IPS-11a (cell line): ENCODE data around the gene CEP89.
"Not testable (repeated sequence)": the region's sequence is repeated elsewhere in the genome, so short reads cannot be mapped to it uniquely, and the experiment has no call there.

Experiments used
- H3K4me3 ChIP-seq: one replicate; pipeline ENCODE4 v1.5.1; 2013; ENCODE audit warnings: low read depth, low read length, control low read depth

Gene CEP89

GRCh38 chr19:32872391-32872790 is 99.4 kb downstream of the CEP89 start:
- no peak overlapping the region for H3K4me3 ChIP-seq

- no peak overlapping the region for H3K4me3 ChIP-seq
These were observed 100.7 kb downstream of the CEP89 start for GRCh38 chr19:32870981-32871451.

GRCh38 chr19:32869966-32870573 is 101.7 kb downstream of the CEP89 start:
- H3K4me3 ChIP-seq, result no peak overlapping the region

- H3K4me3 ChIP-seq, result no peak within 1 kb of the TSS
These were observed 102.3 kb downstream of the CEP89 start, which contains the start of gene SLC7A9 for GRCh38 chr19:32869369-32869965. SLC7A9 (minus strand) TSS chr19:32869767; CDS start chr19:32868534, 1,233 bp downstream.

GRCh38 chr19:32868206-32868950 is 103.4 kb downstream of the CEP89 start:
- H3K4me3 ChIP-seq, result no peak overlapping the region

DNA sequence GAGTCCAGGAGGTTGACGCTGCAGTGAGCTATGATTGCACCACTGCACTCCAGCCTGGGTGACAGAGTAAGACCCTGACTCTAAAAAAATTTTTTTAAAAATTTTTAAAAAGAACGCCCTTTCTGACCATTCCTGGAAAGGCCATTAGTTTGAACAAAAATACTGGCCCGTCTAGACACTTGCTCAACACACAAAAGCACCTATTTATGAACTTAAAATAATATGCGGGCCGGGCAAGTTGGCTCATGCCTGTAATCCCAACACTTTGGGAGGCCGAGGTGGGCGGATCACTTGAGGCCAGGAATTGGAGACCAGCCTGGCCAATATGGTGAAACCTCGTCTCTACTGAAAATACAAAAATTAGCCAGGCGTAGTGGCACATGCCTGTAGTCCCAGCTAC is 104.3 kb downstream of the CEP89 start:
- not testable (repeated sequence) for H3K4me3 ChIP-seq

GRCh38 chr19:32866564-32867265 is 105.0 kb downstream of the CEP89 start:
- H3K4me3 ChIP-seq, result no peak overlapping the region

DNA sequence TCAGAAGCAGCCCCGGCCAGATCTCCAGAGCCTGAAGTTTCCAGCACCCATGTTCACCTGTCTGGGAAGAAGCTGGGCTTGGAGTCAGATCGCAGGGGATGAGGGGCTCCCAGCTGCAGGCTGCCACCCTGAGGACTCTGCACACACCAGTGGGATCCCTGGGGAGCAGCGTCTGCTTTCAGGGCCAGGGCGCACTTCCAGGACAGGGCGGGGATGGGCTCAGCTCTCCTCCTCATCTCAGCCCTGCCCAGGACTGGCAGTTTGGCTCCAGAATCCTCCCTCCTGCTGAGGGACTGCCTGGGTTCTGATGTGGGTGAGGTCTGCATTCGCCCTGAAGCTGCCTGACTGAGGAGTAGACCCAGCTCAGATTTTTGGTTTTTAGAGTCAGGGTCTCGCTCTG is 105.7 kb downstream of the CEP89 start:
- H3K4me3 ChIP-seq, result no peak overlapping the region

DNA sequence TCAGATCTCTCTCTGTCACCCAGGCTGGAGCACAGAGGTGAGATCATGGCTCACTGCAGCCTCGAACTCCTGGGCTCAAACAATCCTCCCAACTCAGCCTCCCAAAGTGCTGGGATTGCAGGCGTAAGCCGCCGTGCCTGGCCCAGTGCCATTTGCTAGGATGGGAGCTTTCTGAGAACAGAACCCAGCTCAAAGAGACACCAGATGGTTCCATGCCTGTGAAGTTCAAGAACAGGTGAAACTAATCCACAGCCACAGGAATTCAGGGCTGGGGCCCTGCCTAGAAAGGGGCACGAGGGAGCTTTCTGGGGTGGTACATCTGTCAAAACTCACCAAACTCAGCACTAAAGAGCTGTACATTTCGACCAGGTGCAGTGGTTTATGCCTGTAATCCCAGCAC is 106.4 kb downstream of the CEP89 start:
- no peak overlapping the region for H3K4me3 ChIP-seq

- H3K4me3 ChIP-seq, result no peak overlapping the region
These were observed 107.3 kb downstream of the CEP89 start for GRCh38 chr19:32864318-32865007.

DNA sequence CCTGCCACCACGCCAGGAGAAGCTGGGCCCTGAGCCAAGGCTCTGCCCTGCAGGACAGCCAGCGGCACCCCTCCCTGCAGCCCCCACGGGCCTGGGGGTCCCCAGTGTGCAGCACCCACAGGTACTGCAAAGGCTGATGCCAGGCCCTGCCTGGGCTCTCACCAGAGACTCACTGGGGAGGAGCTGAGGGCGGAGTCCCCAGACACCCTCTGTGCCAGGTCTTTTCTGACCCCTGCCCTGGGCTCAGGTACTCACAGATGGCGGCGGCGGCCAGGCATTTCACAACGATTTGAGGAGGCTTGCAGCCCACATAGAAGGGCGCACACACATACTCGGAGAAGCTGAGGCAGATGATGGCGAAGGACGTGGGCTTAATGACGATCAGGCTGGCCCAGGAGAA is 107.9 kb downstream of the CEP89 start:
- no peak overlapping the region for H3K4me3 ChIP-seq

- no peak overlapping the region for H3K4me3 ChIP-seq
These were observed 108.5 kb downstream of the CEP89 start for GRCh38 chr19:32863301-32863700.

DNA sequence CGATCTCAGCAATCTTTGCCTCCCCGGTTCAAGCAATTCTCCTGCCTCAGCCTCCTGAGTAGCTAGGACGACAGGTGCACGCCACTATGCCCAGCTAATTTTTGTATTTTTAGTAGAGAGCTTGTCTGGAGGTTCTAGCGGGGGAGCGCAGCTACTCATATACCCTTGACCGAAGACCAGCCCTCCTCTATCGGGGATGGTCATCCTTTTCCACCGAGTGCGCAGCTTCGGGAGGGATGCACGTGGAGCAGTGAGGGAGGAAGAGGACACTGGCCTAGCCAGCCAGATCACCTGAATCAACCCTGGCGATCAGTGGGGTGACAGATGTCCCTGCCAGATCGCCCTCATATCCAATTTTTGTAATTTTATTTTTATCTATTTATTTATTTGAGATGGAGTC is 109.0 kb downstream of the CEP89 start:
- no peak overlapping the region for H3K4me3 ChIP-seq

DNA sequence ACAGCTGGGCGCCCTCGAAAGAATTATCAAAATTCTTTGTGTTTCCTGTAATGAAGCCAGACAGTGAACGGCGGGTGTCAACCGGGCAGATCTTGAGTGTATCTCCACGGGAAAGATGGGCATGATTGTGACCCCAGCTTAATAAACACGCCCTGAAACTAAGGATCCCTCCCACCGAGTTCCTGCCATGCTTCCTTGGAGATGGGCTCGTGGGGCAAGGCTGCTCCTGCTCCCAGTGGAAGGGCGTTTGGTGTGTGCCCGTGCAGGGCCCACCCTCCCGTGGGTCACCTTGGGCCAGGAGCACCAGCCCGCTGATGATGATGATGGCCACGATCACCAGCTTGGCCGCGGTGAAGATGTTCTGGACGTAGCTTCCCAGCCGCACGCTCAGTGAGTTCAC is 109.6 kb downstream of the CEP89 start:
- no peak overlapping the region for H3K4me3 ChIP-seq

GRCh38 chr19:32861596-32861995 is 110.2 kb downstream of the CEP89 start:
- no peak overlapping the region for H3K4me3 ChIP-seq

- H3K4me3 ChIP-seq, result no peak overlapping the region
These were observed 112.2 kb downstream of the CEP89 start for GRCh38 chr19:32859591-32859990.

GRCh38 chr19:32858559-32858958 is 113.2 kb downstream of the CEP89 start:
- H3K4me3 ChIP-seq, result no peak overlapping the region

DNA sequence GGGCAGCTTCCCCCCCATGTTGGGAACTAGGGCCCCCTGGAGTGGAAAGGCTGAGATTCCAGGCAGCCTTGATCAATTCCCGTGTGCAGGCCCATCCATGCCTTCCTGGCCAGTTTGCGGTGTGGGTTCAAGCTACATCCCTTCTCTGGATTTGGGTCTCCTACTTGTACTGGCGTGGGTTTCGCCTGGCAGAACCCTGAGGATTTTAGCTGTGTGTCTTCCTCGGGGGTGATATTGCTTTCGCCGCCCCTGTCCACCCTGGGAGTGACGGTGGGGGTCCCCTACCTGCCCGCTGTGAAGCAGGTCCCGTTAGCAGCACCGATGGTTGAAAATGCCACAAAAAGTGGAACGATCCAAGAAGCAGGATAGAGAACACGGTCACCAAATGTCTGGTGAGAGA is 113.6 kb downstream of the CEP89 start:
- H3K4me3 ChIP-seq, result no peak overlapping the region

- H3K4me3 ChIP-seq, result no peak overlapping the region
These were observed 114.2 kb downstream of the CEP89 start for GRCh38 chr19:32857584-32857983.

DNA sequence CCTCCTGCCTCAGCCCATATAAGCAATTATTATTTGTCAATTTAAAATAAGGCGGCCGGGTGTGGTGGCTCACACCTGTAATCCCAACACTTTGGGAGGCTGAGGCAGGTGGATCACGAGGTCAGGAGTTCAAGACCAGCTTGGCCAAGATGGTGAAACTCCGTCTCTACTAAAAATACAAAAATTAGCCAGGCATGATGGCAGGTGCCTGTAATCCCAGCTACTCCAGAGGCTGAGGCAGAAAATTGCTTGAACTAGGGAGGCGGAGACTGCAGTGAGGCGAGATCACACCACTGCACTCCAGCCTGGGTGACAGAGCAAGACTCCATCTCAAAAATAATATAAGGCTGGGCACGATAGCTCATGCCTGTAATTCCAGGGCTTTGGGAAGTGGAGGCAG is 114.9 kb downstream of the CEP89 start:
- H3K4me3 ChIP-seq, result not testable (repeated sequence)

GRCh38 chr19:32852216-32852615 is 119.5 kb downstream of the CEP89 start:
- no peak overlapping the region for H3K4me3 ChIP-seq
